Activated CD8-positive, alpha-beta memory T cell treated with anti-CD3 and anti-CD28 coated beads for 36 hours (primary cell): ENCODE data around the gene MT1B. TPM values are rescaled to one million over a fixed set of nuclear protein-coding genes. Genes with fewer than 3 reads are reported as not detected.

ENCODE experiments used
- CTCF ChIA-PET: fragments of 350-600 bp; sonication (Branson Sonifier 250); formaldehyde crosslinking; loops from one replicate; lab custom pipeline; 2021; ENCODE audit warnings: antibody characterized with exemption; lab: Charles Lee
- POLR2A ChIA-PET: fragments of 350-600 bp; sonication (Branson Sonifier 250); formaldehyde crosslinking; loops from one replicate; lab custom pipeline; 2021; ENCODE audit warnings: antibody characterized with exemption; lab: Charles Lee
- total RNA-seq, 2 experiments: library from RNA; stranded (reverse); gene quantifications; one replicate each; pipeline ENCODE4 v1.2.3, GENCODE V29; 2021

The MT1B gene
- not detected for total RNA-seq

DNA sequence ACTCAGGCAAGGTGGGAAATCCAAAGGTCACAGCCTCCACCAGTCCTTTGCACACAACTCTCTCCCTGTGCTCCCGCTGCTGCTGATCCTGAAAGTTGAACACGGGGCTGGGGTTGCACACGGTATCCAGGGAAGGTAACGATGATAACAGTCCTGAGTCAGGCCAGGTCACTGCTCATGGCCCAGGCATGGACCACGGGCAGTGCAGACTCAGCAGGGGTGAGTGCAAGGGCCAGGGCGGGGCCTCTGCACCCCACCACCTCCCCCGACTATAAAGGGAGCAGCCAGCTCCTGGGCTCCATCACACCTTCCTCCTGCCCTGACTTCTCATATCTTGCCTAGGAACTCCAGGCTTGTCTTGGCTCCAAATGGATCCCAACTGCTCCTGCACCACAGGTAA is at the start of gene MT1B:
TSS of gene MT1B (plus strand) at position 301 of the 400 bp plus-strand sequence. CDS start at position 369, 68 bp downstream.
- POLR2A ChIA-PET: no interaction called here
- CTCF ChIA-PET: interaction anchor here (1.2 kb wide), 1 partner anchor 8 kb away, joined by 4 read pairs; no protein-coding TSS in a partner anchor

DNA sequence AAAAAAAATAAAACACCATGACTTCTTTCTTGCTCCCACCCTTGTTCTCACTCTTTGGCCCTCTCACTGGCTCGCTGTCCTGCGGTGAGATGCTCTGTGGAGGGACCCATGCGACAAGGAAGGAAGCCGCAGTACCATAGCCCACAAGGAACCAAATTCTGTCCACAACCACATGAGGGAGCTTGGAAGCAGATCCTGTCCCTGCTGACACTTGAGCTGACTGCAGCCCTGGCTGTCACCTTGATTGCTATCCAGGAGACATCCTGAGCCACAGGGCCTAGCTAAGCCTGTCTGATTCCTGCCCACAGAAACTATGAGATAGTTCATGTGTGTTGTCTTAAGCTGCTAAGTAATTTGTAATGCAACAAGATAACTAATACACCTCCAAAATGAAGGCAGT is 48.1 kb upstream of the MT1B start:
- CTCF ChIA-PET: interaction anchor here (1.0 to 1.6 kb wide), 4 partner anchors 12 to 98 kb away, joined by 3 to 6 read pairs (median 3); no protein-coding TSS in a partner anchor
- POLR2A ChIA-PET: no interaction called here

DNA sequence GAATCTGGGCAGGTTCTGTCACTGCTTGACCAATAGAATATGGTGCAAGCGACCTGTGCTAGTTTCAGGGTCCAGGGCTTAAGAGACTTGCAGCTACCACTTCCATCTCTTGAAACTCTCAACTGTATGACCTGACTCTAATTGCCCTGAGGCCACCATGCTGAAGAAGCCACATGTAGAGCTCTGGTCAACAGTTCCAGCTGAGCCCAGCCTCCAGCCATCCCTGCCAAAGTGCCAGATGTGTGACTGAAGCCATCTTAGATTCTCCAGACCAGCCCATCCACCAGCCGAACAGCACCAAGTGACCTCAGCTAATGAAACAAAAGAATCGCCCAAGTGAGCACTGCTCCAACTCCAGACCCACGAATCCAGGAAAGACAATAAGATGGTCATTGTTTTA is 46.7 kb upstream of the MT1B start:
- CTCF ChIA-PET: interaction anchor here (0.5 to 2.2 kb wide), 3 partner anchors 9 to 39 kb away, joined by 3 to 7 read pairs (median 6); no protein-coding TSS in a partner anchor
- POLR2A ChIA-PET: no interaction called here

DNA sequence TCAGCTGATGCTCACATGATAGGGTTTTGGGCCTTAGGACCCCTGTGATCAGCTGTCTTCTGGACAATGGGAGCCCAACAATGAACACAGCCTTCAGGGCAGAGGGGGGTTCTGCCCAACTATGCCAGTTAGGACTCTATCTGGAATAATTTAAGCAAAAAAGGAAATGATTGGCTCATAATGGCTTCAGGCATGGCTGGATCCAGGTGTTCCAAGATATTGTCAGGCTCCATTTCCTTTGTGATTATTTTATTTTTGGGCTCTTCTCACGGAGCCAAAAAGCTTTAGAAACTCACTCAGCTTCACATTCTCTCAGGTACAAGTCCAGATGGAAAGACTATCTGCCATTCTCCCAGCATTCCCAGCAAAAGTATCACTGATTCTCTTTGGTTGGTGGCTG is 46.2 kb upstream of the MT1B start:
- ChIA-PET CTCF (interaction anchor here (1.3 to 2.2 kb wide), 2 partner anchors 29 to 39 kb away, joined by 6 to 7 read pairs; no protein-coding TSS in a partner anchor), POLR2A (no interaction called here)

DNA sequence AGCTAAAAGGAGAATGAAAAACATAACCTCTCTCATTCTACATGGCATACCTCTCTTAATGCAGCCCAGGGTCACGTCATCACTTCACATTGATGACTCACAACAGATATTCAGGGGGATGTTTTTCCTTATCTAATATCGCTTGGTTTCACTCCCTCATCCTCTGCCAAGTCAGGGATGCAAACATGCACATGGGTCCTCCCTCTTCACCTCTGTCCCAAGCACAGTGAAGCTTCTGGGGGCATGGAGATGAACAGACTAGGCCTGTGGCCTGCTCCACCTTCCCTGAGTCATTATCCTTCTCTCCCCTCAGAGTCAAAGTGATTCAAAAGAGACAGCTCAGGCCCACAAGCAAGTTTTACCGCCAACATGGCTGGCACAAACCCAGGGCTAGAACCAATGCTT is 45.6 kb upstream of the MT1B start:
- ChIA-PET POLR2A (no interaction called here), CTCF (interaction anchor here (1.3 to 2.2 kb wide), 2 partner anchors 29 to 38 kb away, joined by 6 to 7 read pairs; no protein-coding TSS in a partner anchor)

DNA sequence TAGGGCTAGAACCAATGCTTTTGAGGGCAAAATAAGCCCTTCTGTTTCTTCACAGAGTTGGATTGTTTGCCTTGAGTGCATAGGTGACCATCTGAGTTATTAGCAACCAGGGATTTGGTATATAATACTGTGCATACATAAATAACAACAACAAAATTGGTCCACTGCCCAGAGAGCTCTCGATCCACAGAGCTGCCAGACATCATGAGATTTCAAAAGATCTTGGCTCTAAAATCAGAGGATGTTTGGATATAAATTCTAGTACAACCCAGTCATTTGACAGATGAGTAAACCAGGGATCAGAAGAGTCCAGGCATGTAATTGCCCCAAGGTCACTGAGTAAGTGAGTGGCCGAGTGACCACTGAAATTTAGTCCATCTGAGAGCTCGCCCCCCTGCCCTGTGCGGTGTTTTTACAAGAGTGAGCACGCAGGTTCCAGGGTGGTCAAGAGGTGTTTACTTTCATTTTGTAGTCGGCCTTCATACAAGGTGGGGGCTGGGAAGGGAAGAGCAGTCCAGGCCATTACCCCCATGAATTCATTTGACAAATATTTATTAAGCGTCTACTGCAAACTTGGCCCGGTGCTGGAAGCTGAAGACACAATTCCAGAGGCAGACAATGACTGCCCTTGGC is 45.1 kb upstream of the MT1B start:
- POLR2A ChIA-PET: interaction anchor here (1.1 kb wide), 1 partner anchor 69 kb away, joined by 3 read pairs; no protein-coding TSS in a partner anchor
- CTCF ChIA-PET: interaction anchor here (1.1 to 2.2 kb wide), 3 partner anchors 29 to 37 kb away, joined by 4 to 7 read pairs (median 6); no protein-coding TSS in a partner anchor

DNA sequence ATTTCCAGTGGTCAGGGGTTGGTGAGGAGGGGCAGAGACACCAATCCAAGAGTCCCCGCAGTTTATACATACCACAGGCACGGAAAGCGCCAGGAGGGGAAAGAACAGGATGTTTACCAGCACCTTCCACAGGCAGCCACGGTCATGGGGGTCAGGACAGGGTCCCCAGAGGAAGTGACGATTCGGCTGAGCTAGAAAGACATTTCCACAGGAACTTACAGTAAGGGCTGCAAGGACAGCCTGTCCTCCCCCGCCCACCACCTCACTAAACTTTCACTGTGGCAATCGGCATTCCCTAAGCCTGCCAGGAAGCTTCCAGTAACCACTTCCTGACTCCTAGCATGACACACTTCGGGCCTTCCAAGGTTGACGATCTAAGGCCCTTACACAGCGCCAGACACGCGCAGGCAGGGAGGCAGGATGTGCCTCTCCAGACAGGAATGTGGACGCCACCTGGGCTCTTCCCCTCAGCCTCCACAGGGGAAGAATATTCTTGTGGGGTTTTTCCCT is 44.5 kb upstream of the MT1B start:
- ChIA-PET POLR2A (interaction anchor here (0.6 to 1.1 kb wide), 2 partner anchors 69 to 75 kb away, joined by 3 read pairs; partner anchors contain the start of gene MT1X), CTCF (interaction anchor here (1.1 to 2.2 kb wide), 3 partner anchors 30 to 37 kb away, joined by 4 to 7 read pairs (median 4); no protein-coding TSS in a partner anchor)

DNA sequence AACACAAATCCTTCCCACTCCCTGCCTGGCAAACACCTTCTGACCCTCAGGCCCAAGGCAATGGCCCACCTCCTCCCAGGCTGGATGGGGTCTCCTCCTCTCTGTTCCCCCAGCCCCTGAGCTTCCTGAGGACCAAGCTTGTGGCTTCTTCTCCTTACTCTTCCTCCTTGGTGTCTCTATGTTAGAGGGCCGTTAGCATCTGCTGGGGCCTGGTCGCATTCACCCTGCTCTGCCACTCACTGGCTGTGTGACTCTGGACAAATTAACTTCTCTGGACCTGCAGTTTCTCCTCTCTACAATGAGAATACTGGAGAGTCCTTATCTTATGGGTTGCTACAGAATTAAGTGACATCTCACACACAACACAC is 44.0 kb upstream of the MT1B start:
- POLR2A ChIA-PET: interaction anchor here (0.6 to 1.3 kb wide), 3 partner anchors 36 to 75 kb away, joined by 3 to 4 read pairs (median 3); partner anchors contain the start of gene MT1X
- CTCF ChIA-PET: interaction anchor here (1.1 to 1.7 kb wide), 2 partner anchors 30 to 36 kb away, joined by 4 read pairs; no protein-coding TSS in a partner anchor

DNA sequence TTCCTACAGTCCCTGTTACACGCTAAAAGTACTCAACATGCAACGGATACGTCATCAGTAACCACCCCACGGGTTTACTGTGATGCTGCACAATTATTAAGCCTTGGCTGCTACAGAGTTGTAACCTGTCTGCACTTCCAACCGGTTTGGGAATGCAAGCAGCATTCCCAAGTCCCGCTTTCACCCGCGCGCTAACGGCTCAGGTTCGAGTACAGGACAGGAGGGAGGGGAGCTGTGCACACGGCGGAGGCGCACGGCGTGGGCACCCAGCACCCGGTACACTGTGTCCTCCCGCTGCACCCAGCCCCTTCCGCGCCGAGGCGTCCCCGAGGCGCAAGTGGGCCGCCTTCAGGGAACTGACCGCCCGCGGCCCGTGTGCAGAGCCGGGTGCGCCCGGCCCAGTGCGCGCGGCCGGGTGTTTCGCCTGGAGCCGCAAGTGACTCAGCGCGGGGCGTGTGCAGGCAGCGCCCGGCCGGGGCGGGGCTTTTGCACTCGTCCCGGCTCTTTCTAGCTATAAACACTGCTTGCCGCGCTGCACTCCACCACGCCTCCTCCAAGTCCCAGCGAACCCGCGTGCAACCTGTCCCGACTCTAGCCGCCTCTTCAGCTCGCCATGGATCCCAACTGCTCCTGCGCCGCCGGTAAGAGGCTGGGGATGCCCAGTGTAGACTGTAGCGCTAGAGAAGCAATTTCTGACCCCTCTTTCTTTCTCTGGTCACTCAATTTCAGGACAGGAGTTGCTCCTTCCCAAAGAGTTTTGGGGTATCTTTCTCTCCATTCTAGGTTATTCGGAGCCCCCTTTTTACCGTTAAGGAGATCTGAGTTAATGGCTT is 43.4 kb upstream of the MT1B start, which contains the start of gene MT2A:
TSS of gene MT2A (plus strand) at position 542 of the 833 bp plus-strand sequence. CDS start at position 614, 72 bp downstream.
- ChIA-PET POLR2A (interaction anchor here (1.3 to 2.2 kb wide), 2 partner anchors 17 to 35 kb away, joined by 4 to 8 read pairs; partner anchors contain the start of gene MT1E), CTCF (interaction anchor here (1.0 to 1.7 kb wide), 3 partner anchors 32 to 74 kb away, joined by 3 to 4 read pairs (median 4); partner anchors contain the start of gene MT1X)

DNA sequence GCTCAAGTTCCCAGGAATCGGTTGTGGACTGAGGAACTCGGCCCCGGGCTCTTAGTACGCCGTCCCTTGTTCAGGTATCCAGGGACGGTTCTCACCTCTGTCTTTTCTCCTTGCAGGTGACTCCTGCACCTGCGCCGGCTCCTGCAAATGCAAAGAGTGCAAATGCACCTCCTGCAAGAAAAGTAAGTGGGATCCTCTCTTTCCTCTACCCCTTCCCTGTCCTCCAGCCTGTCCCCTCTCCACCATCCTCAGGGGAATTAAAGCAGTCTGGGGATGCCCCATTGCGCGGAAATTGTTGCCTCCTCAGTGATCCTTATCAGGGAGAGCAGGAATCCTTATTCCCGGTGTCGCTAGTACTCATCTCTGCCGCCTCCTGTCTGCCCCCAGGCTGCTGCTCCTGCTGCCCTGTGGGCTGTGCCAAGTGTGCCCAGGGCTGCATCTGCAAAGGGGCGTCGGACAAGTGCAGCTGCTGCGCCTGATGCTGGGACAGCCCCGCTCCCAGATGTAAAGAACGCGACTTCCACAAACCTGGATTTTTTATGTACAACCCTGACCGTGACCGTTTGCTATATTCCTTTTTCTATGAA is 42.7 kb upstream of the MT1B start:
- ChIA-PET POLR2A (interaction anchor here (1.3 to 2.2 kb wide), 2 partner anchors 17 to 35 kb away, joined by 4 to 8 read pairs; partner anchors contain the start of gene MT1E), CTCF (interaction anchor here (0.6 to 1.7 kb wide), 5 partner anchors 8 to 73 kb away, joined by 3 to 5 read pairs (median 4); partner anchors contain the start of gene MT1X)

DNA sequence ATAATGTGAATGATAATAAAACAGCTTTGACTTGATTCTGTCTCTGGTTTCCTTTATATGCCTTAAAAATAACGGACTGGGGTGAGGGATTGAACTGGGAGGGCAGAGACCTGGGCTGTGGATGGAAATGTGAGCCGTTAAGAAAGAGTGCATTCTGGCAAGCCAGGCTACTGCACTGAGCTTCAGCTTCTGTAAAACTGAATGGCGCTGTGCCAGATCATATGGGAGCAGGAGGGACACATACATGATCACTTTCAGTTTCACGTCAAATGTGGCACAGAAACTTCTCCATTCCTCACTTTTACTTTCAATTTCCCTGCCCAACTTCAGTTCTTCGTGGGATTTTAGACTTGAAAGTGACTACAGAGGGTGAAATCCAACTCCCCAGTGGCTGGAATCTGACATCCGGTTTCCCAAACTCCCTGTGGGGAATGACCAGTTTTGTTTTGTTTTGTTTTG is 42.2 kb upstream of the MT1B start:
- CTCF ChIA-PET: interaction anchor here (0.6 to 1.3 kb wide), 2 partner anchors 8 to 13 kb away, joined by 3 to 5 read pairs; no protein-coding TSS in a partner anchor
- POLR2A ChIA-PET: interaction anchor here (2.2 kb wide), 1 partner anchor 16 kb away, joined by 8 read pairs; the partner anchor contains the start of gene MT1E

DNA sequence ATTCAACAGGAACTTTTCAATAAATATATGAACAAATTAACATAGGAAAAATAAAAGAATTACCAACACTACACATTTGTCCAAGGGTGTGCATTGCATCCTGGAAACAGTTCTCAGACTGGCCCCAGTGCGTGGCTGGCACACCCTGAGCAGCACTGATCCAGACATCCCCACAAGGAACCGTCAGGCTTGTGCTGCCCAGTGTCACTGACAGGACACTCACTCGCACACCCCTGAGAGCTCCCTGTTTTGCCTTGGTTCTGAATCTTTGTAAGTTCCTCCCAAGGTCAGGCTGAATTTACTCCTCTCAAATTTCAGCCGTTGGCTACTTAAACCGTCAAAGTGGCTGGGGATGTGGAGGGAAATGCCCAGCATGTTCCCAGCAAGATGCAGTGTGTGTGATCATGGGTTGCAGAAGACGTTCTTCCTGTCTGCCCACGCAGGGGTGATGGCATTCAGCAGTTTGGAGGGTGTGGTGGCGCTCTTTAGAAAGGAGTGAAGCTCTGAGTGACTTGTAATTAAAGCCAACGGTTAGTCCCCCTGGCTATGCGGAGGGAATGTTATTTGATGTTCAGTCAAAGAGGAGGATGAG is 41.6 kb upstream of the MT1B start:
- ChIA-PET CTCF (interaction anchor here (1.3 kb wide), 1 partner anchor 9 kb away, joined by 5 read pairs; no protein-coding TSS in a partner anchor), POLR2A (interaction anchor here (2.2 kb wide), 1 partner anchor 15 kb away, joined by 8 read pairs; the partner anchor contains the start of gene MT1E)

DNA sequence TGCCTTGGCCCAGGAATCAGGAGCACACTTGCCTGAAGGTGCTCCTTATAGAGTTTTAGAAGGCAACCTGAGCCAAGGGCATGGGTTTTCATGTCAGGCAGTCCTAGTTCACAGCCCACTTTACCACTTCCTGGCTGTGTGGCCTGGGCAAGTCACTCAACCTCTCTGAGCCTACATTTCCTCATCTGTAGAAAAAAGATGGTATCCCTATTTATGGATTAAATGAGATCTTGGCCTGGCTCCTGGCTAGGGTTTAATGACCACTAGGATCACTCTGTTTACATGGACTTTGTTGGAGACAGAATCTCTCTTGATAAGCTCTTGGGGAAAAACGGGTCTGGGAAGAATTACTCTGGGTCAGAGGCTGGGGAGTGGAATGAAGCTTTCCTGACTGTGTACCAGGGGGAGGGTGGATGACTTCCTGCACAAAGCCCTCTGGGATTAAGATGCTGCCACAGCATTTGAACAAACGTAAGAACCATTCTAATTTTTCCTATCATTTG is 41.0 kb upstream of the MT1B start:
- CTCF ChIA-PET: no interaction called here
- POLR2A ChIA-PET: interaction anchor here (0.6 kb wide), 1 partner anchor 254 kb away, joined by 5 read pairs; no protein-coding TSS in a partner anchor

DNA sequence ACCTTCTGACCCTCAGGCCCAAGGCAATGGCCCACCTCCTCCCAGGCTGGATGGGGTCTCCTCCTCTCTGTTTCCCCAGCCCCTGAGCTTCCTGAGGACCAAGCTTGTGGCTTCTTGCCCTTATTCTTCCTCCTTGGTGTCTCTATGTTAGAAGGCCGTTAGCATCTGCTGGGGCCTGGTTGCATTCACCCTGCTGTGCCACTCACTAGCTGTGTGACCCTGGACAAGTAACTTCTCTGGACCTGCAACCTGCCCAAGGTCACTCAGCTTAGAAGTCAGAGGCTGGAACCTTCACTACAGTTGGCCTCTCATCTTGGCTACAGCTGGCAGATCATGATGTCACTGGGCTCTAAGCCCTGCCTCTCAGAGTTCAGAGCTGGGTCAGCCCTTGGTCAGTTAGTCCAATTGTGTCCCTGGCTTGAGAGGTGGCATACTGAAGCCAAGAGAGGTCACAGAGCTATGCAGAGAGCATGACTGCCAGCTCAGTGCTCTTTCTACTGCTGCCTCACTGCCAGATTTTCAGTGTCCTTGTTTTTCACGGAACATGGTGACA is 40.3 kb upstream of the MT1B start:
- CTCF ChIA-PET: interaction anchor here (1.6 kb wide), 1 partner anchor 91 kb away, joined by 5 read pairs; no protein-coding TSS in a partner anchor
- POLR2A ChIA-PET: interaction anchor here (0.6 kb wide), 1 partner anchor 255 kb away, joined by 5 read pairs; no protein-coding TSS in a partner anchor

DNA sequence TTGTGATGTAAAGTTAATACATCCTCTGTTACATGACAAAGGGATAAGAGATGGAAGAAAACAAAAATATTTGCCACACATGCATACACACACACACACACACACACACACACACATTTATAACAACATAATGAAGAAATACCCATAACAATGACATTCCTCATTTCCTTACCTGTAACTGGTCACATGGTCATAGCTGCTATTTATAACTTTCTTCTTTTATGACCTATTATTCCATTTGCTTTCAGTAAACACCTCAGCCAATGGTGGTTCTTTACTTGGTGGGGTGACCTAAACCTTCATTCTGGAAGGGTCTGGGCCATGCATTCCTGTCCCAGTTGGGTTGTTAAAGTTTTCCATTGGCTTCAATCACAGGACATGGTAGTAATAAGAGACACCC is 38.0 kb upstream of the MT1B start:
- CTCF ChIA-PET: interaction anchor here (0.7 to 1.6 kb wide), 2 partner anchors 12 to 22 kb away, joined by 3 to 4 read pairs; partner anchors contain the start of gene MT1E
- POLR2A ChIA-PET: no interaction called here

DNA sequence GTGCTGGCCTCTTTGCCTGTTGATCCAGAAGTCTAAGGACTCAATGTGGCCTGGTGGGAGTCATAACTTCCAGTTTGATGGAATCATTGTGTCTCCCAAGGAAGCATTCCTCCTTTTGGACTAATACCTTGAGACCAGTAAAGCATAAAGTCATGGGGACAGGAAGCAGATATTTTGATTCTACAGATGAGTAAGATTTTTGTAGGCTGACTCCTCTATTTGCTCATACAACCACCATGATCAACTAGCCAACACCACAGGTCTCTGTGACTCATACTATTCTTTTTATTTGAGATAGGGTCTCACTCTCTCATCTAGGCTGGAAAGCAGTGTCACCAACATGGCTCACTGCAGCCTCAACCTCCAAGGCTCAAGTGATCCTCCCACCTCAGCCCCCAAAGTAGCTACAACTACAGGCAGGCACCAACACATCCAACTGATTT is 37.1 kb upstream of the MT1B start:
- POLR2A ChIA-PET: interaction anchor here (0.5 kb wide), 1 partner anchor 113 kb away, joined by 6 read pairs; no protein-coding TSS in a partner anchor
- CTCF ChIA-PET: no interaction called here
